ENCODE data around the gene CDK4.

DNA sequence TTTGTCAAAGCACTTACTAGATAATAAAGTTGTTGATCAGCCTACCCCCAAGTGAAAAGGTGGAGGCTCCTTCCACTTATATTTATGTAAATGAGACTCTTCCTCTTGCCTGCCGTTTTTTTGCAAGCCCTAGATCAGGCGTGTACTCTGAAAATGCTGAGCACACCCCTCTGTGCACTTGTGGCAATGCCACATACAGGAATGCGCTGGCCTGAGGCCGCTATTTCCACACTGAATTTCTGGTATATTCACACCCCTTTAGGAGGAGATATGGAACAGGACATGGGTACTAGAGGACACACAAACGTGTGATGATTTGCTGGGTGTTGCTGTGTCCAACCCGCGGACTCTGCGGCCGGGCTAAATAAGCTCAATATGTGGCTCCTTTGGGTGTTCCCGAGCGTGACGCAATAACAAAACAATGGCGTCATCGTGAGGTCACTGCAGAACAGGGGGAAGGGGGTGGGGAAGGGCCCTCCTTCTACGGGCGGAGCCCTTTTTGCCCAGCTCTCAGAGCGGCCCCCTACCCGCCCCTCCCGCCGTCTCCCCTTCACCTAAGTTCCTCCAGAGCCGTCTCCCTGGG, 7.8 kb downstream of the CDK4 start:
- TF ChIP-seq CTCF (IDR thresholded peaks at IDR 0.05) (no peak), POLR2A (IDR thresholded peaks at IDR 0.05) (no peak)

Measured in lower leg skin (tissue), 3 donors.